ENCODE results near the gene BAZ2A. TPM values are rescaled to one million over a fixed set of nuclear protein-coding genes. Genes with fewer than 3 reads are reported as not detected.

BAZ2A gene
- total and polyA plus RNA-seq, 2 experiments from 2014 or later, result 109 to 111 TPM

DNA sequence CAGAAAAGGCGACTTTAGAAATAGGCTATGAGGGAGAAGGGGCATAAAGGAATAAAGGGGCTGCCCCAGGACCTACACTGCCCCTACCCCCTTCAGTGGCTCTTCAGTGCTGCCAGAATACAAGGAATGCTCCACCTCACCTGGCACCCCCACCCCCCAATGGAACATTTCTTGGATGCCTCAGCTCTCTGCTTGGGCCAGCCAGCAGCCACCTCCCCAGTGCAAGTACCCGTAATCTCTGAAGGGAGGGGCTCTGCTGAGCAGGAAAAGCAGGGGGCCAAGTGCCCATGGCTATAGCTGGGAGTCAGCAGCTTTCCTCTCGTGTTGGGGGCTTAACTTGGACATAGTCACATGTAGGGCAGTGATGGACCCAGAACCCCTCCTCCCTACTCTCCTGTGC lies 33.3 kb downstream of the BAZ2A start:
- Histone ChIP-seq H3K27me3 (ENCODE audit: insufficient read depth) (no peaks in the 10 kb centered on the region), H3K27ac (ENCODE audit: low read depth) (peak overlapping the region; percentile 39; the same call in 1 of the 2 replicates), H3K4me3 (no peak overlapping the region), H3K36me3 (ENCODE audit: insufficient read depth) (peaks cover 28% of the 10 kb centered on the region), H3K9me2 (ENCODE audit: insufficient read depth) (no peaks in the 10 kb centered on the region), H3K79me2 (replicated peaks; ENCODE audit: insufficient read depth) (no peaks in the 10 kb centered on the region), H3F3A (replicated peaks; ENCODE audit: low read depth) (peaks cover 16% of the 10 kb centered on the region; the same call in 1 of the 2 replicates), H3K4me1 (ENCODE audit: insufficient read depth) (peaks cover 21% of the 10 kb centered on the region), H2AFZ (no peak overlapping the region), H4K20me1 (replicated peaks; ENCODE audit: insufficient read depth) (peaks cover 6% of the 10 kb centered on the region; the same call in 1 of the 2 replicates), H3K4me2 (no peak overlapping the region; the same call in 1 of the 2 replicates)
- DNase-seq (ENCODE audit: low spot score), result peak; percentile 53
- H3K36me3 Mint-ChIP-seq (ENCODE audit: low read depth), result peaks cover 55% of the 10 kb centered on the region
- H3K27ac Mint-ChIP-seq, result peak overlapping the region; percentile 60; the same call in 1 of the 2 replicates
- no peak overlapping the region for H3K4me3 Mint-ChIP-seq
- peak; percentile 9 for ATAC-seq
- H3K9me3 Mint-ChIP-seq, result no peaks in the 10 kb centered on the region
- peaks cover 16% of the 10 kb centered on the region for H3K27me3 Mint-ChIP-seq (ENCODE audit: insufficient read depth, low read depth, poor library complexity)
- TF ChIP-seq POLR2AphosphoS5 (IDR thresholded peaks at IDR 0.05; ENCODE audit: low read depth) (no peak), NANOG (IDR thresholded peaks at IDR 0.05; ENCODE audit: borderline replicate concordance) (no peak), STAT1 (IDR thresholded peaks at IDR 0.05; ENCODE audit: unreplicated experiment) (no peak), EZH2 (IDR thresholded peaks at IDR 0.05; ENCODE audit: low read depth, unreplicated experiment) (no peak), ZNF114 (CRISPR knock-in tag; IDR thresholded peaks at IDR 0.05) (no peak), JUNB (IDR thresholded peaks at IDR 0.05; ENCODE audit: unreplicated experiment) (no peak), CREB1 (CRISPR knock-in tag; IDR thresholded peaks at IDR 0.05; ENCODE audit: low read depth) (no peak), ZNF331 (CRISPR knock-in tag; IDR thresholded peaks at IDR 0.05; ENCODE audit: low read depth) (no peak), EZH2phosphoT487 (IDR thresholded peaks at IDR 0.05; ENCODE audit: unreplicated experiment) (no peak)
- TF ChIP-seq, protein P1, sequence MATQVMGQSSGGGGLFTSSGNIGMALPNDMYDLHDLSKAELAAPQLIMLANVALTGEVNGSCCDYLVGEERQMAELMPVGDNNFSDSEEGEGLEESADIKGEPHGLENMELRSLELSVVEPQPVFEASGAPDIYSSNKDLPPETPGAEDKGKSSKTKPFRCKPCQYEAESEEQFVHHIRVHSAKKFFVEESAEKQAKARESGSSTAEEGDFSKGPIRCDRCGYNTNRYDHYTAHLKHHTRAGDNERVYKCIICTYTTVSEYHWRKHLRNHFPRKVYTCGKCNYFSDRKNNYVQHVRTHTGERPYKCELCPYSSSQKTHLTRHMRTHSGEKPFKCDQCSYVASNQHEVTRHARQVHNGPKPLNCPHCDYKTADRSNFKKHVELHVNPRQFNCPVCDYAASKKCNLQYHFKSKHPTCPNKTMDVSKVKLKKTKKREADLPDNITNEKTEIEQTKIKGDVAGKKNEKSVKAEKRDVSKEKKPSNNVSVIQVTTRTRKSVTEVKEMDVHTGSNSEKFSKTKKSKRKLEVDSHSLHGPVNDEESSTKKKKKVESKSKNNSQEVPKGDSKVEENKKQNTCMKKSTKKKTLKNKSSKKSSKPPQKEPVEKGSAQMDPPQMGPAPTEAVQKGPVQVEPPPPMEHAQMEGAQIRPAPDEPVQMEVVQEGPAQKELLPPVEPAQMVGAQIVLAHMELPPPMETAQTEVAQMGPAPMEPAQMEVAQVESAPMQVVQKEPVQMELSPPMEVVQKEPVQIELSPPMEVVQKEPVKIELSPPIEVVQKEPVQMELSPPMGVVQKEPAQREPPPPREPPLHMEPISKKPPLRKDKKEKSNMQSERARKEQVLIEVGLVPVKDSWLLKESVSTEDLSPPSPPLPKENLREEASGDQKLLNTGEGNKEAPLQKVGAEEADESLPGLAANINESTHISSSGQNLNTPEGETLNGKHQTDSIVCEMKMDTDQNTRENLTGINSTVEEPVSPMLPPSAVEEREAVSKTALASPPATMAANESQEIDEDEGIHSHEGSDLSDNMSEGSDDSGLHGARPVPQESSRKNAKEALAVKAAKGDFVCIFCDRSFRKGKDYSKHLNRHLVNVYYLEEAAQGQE (IDR thresholded peaks at IDR 0.05; ENCODE audit: unreplicated experiment), result no peak
- TF ChIP-seq, protein P2, sequence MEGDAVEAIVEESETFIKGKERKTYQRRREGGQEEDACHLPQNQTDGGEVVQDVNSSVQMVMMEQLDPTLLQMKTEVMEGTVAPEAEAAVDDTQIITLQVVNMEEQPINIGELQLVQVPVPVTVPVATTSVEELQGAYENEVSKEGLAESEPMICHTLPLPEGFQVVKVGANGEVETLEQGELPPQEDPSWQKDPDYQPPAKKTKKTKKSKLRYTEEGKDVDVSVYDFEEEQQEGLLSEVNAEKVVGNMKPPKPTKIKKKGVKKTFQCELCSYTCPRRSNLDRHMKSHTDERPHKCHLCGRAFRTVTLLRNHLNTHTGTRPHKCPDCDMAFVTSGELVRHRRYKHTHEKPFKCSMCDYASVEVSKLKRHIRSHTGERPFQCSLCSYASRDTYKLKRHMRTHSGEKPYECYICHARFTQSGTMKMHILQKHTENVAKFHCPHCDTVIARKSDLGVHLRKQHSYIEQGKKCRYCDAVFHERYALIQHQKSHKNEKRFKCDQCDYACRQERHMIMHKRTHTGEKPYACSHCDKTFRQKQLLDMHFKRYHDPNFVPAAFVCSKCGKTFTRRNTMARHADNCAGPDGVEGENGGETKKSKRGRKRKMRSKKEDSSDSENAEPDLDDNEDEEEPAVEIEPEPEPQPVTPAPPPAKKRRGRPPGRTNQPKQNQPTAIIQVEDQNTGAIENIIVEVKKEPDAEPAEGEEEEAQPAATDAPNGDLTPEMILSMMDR (conservative IDR thresholded peaks at IDR 0.05; ENCODE audit: low read depth in 2 of 2), result no peak
- TF ChIP-seq, protein P3, sequence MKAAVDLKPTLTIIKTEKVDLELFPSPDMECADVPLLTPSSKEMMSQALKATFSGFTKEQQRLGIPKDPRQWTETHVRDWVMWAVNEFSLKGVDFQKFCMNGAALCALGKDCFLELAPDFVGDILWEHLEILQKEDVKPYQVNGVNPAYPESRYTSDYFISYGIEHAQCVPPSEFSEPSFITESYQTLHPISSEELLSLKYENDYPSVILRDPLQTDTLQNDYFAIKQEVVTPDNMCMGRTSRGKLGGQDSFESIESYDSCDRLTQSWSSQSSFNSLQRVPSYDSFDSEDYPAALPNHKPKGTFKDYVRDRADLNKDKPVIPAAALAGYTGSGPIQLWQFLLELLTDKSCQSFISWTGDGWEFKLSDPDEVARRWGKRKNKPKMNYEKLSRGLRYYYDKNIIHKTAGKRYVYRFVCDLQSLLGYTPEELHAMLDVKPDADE (IDR thresholded peaks at IDR 0.05), result no peak
- TF ChIP-seq, protein P4, sequence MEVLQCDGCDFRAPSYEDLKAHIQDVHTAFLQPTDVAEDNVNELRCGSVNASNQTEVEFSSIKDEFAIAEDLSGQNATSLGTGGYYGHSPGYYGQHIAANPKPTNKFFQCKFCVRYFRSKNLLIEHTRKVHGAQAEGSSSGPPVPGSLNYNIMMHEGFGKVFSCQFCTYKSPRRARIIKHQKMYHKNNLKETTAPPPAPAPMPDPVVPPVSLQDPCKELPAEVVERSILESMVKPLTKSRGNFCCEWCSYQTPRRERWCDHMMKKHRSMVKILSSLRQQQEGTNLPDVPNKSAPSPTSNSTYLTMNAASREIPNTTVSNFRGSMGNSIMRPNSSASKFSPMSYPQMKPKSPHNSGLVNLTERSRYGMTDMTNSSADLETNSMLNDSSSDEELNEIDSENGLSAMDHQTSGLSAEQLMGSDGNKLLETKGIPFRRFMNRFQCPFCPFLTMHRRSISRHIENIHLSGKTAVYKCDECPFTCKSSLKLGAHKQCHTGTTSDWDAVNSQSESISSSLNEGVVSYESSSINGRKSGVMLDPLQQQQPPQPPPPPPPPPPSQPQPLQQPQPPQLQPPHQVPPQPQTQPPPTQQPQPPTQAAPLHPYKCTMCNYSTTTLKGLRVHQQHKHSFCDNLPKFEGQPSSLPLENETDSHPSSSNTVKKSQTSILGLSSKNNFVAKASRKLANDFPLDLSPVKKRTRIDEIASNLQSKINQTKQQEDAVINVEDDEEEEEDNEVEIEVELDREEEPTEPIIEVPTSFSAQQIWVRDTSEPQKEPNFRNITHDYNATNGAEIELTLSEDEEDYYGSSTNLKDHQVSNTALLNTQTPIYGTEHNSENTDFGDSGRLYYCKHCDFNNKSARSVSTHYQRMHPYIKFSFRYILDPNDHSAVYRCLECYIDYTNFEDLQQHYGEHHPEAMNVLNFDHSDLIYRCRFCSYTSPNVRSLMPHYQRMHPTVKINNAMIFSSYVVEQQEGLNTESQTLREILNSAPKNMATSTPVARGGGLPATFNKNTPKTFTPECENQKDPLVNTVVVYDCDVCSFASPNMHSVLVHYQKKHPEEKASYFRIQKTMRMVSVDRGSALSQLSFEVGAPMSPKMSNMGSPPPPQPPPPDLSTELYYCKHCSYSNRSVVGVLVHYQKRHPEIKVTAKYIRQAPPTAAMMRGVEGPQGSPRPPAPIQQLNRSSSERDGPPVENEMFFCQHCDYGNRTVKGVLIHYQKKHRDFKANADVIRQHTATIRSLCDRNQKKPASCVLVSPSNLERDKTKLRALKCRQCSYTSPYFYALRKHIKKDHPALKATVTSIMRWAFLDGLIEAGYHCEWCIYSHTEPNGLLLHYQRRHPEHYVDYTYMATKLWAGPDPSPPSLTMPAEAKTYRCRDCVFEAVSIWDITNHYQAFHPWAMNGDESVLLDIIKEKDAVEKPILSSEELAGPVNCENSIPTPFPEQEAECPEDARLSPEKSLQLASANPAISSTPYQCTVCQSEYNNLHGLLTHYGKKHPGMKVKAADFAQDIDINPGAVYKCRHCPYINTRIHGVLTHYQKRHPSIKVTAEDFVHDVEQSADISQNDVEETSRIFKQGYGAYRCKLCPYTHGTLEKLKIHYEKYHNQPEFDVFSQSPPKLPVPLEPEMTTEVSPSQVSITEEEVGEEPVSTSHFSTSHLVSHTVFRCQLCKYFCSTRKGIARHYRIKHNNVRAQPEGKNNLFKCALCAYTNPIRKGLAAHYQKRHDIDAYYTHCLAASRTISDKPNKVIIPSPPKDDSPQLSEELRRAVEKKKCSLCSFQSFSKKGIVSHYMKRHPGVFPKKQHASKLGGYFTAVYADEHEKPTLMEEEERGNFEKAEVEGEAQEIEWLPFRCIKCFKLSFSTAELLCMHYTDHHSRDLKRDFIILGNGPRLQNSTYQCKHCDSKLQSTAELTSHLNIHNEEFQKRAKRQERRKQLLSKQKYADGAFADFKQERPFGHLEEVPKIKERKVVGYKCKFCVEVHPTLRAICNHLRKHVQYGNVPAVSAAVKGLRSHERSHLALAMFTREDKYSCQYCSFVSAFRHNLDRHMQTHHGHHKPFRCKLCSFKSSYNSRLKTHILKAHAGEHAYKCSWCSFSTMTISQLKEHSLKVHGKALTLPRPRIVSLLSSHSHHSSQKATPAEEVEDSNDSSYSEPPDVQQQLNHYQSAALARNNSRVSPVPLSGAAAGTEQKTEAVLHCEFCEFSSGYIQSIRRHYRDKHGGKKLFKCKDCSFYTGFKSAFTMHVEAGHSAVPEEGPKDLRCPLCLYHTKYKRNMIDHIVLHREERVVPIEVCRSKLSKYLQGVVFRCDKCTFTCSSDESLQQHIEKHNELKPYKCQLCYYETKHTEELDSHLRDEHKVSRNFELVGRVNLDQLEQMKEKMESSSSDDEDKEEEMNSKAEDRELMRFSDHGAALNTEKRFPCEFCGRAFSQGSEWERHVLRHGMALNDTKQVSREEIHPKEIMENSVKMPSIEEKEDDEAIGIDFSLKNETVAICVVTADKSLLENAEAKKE (CRISPR knock-in tag; IDR thresholded peaks at IDR 0.05), result no peak
- H3K4me1 Mint-ChIP-seq, result peaks cover 30% of the 10 kb centered on the region
